ENCODE measurements around the gene DCXR. TPM values are rescaled to one million over a fixed set of nuclear protein-coding genes. Genes with fewer than 3 reads are reported as not detected.

Gene DCXR
- total and polyA plus RNA-seq, 2 experiments from 2014 or later: 86.9 to 137 TPM

GRCh38 chr17:82021900-82022309 is 15.6 kb downstream of the DCXR start:
- no peak overlapping the region for H2AFZ ChIP-seq
- peaks cover 26% of the 10 kb centered on the region for H3K27me3 Mint-ChIP-seq (ENCODE audit: insufficient read depth, low read depth, poor library complexity)
- peaks cover 5% of the 10 kb centered on the region; the same call in 1 of the 2 replicates for H3K4me1 ChIP-seq (ENCODE audit: insufficient read depth)
- peaks cover 11% of the 10 kb centered on the region for H3K4me1 Mint-ChIP-seq
- H3K27ac Mint-ChIP-seq: peak overlapping the region; percentile 84
- H3K27me3 ChIP-seq (ENCODE audit: insufficient read depth): no peaks in the 10 kb centered on the region
- H3K27ac ChIP-seq (ENCODE audit: low read depth): no peak overlapping the region
- H3K9me2 ChIP-seq (ENCODE audit: insufficient read depth): no peaks in the 10 kb centered on the region
- DNase-seq (ENCODE audit: low spot score): no peak
- no peaks in the 10 kb centered on the region for H3K36me3 ChIP-seq (ENCODE audit: insufficient read depth)
- peaks cover 6% of the 10 kb centered on the region for H3K36me3 Mint-ChIP-seq (ENCODE audit: low read depth)
- peak overlapping the region; percentile 95 for H3K4me2 ChIP-seq
- peak overlapping the region; percentile 85 for H3K4me3 Mint-ChIP-seq
- H3K79me2 ChIP-seq (replicated peaks; ENCODE audit: insufficient read depth): peaks cover 15% of the 10 kb centered on the region
- no peak for TF ChIP-seq JUNB (IDR thresholded peaks at IDR 0.05; ENCODE audit: unreplicated experiment)
- no peak for TF ChIP-seq ZNF331 (CRISPR knock-in tag; IDR thresholded peaks at IDR 0.05; ENCODE audit: low read depth)
- TF ChIP-seq ZNF114 (CRISPR knock-in tag; IDR thresholded peaks at IDR 0.05): no peak
- no peak for TF ChIP-seq REST (IDR thresholded peaks at IDR 0.05; ENCODE audit: unreplicated experiment)
- no peak for TF ChIP-seq CTCF (conservative IDR thresholded peaks at IDR 0.05; ENCODE audit: low read depth in 2 of 2)
- no peak for TF ChIP-seq CREB1 (CRISPR knock-in tag; IDR thresholded peaks at IDR 0.05; ENCODE audit: low read depth)
- TF ChIP-seq ETS1 (IDR thresholded peaks at IDR 0.05): no peak
- no peak for TF ChIP-seq ZNF462 (CRISPR knock-in tag; IDR thresholded peaks at IDR 0.05)
- no peak for TF ChIP-seq POLR2AphosphoS5 (IDR thresholded peaks at IDR 0.05; ENCODE audit: low read depth)
- TF ChIP-seq EZH2phosphoT487 (IDR thresholded peaks at IDR 0.05; ENCODE audit: unreplicated experiment): no peak
- no peak for TF ChIP-seq EZH2 (IDR thresholded peaks at IDR 0.05; ENCODE audit: low read depth, unreplicated experiment)
- no peak for TF ChIP-seq NANOG (IDR thresholded peaks at IDR 0.05; ENCODE audit: borderline replicate concordance)
- no peak for ATAC-seq
- peaks cover 3% of the 10 kb centered on the region for H4K20me1 ChIP-seq (replicated peaks; ENCODE audit: insufficient read depth)
- H3K9me3 Mint-ChIP-seq: no peaks in the 10 kb centered on the region; the same call in 2 of the 3 replicates
- H3F3A ChIP-seq (replicated peaks; ENCODE audit: low read depth): peaks cover 13% of the 10 kb centered on the region; the same call in 1 of the 2 replicates
- H3K4me3 ChIP-seq: peak overlapping the region; percentile 98

All from GM23338 (cell line).